Measurements from ENCODE around the gene RALGAPA2. TPM values are rescaled to one million over a fixed set of nuclear protein-coding genes. Genes with fewer than 3 reads are reported as not detected.

The RALGAPA2 gene
- total and polyA plus RNA-seq, 2 donors (not counting 3 experiments of a cell fraction or from before 2014, with no cell fraction given): 10.0 to 46.8 TPM

GRCh38 chr20:20561841-20562240 lies 150.6 kb downstream of the RALGAPA2 start:
- Histone ChIP-seq H3K79me2 (ENCODE audit: control insufficient read depth, insufficient read depth, low read length) (no peaks in the 10 kb centered on the region), H2AFZ (ENCODE audit: low read depth, low read length) (no peak overlapping the region), H3K4me3 (replicated peaks in 1 of 3; ENCODE audit: insufficient read depth in 1 of 3, low read depth in 1 of 3, low read length in 3 of 3) (no peak overlapping the region), H3K4me2 (ENCODE audit: insufficient read depth, low read length) (no peak overlapping the region), H4K20me1 (replicated peaks; ENCODE audit: control insufficient read depth, extremely low read depth, insufficient read depth, low read length) (no peaks in the 10 kb centered on the region), H3K4me1 (ENCODE audit: control insufficient read depth, extremely low read depth, insufficient read depth, low read length) (no peaks in the 10 kb centered on the region), H3K36me3 (ENCODE audit: control insufficient read depth in 2 of 2, extremely low read depth in 1 of 2, insufficient read depth in 2 of 2, low read length in 2 of 2) (peaks cover 2 to 5% of the 10 kb centered on the region in 2 experiments), H3K9me1 (replicated peaks; ENCODE audit: control insufficient read depth, extremely low read depth, insufficient read depth, low read length) (peaks cover 2% of the 10 kb centered on the region), H3K27ac (ENCODE audit: insufficient read depth, low read depth, low read length) (no peak overlapping the region), H3K9ac (replicated peaks; ENCODE audit: extremely low read depth, insufficient read depth, low read length) (no peak overlapping the region), H3K9me3 (replicated peaks; ENCODE audit: control insufficient read depth, insufficient read depth, low read length) (no peaks in the 10 kb centered on the region), H3K27me3 (ENCODE audit: control insufficient read depth in 2 of 2, insufficient read depth in 2 of 2, low read length in 2 of 2) (no peaks in the 10 kb centered on the region)
- POLR2A ChIA-PET: no interaction called here
- FAIRE-seq (no peak), DNase-seq (ENCODE audit: low read depth, low spot score) (no peak)
- no peak for TF ChIP-seq MYC (IDR thresholded peaks at IDR 0.05; ENCODE audit: low read depth, low read length)
- TF ChIP-seq POLR2A (IDR thresholded peaks at IDR 0.05; ENCODE audit: low read depth, low read length): no peak
- no peak for TF ChIP-seq POLR2AphosphoS5 (IDR thresholded peaks at IDR 0.05; ENCODE audit: insufficient read depth, low read depth, low read length)
- no peak for TF ChIP-seq MAX (IDR thresholded peaks at IDR 0.05; ENCODE audit: insufficient read depth, insufficient read length)
- no peak for TF ChIP-seq EZH2 (IDR thresholded peaks at IDR 0.05; ENCODE audit: borderline replicate concordance, low read depth, low read length, severe bottlenecking)
- TF ChIP-seq CTCF (IDR thresholded peaks at IDR 0.05; ENCODE audit: extremely low read depth in 1 of 2, insufficient read depth in 1 of 2, low read depth in 1 of 2, low read length in 2 of 2): no peak
- TF ChIP-seq GATA2 (IDR thresholded peaks at IDR 0.05; ENCODE audit: insufficient read depth, insufficient read length, low read depth, low read length): no peak
- no peak for TF ChIP-seq JUN (IDR thresholded peaks at IDR 0.05; ENCODE audit: borderline replicate concordance, insufficient read depth, insufficient read length, low read depth)
- TF ChIP-seq FOS (IDR thresholded peaks at IDR 0.05; ENCODE audit: borderline replicate concordance, insufficient read depth, low read length): no peak
- CTCF ChIA-PET: interaction anchor here (1.0 to 3.5 kb wide), 2 partner anchors 11 to 32 kb away, joined by 4 to 12 read pairs; no protein-coding TSS in a partner anchor
- BruUV-seq (replicated peaks): no TSS peak
- intact Hi-C loops (cut with micrococcal nuclease) (loop anchor here (10.0 kb wide), 1 partner anchor 327 kb away; no protein-coding TSS in a partner anchor), dilution Hi-C loops (cut with MboI; ENCODE audit: extremely low pct_ligation_motif_present, low sequenced_read_pairs) (no loop called here)

Data from endothelial cell of umbilical vein (primary cell).